Measurements from ENCODE around the gene KLHL22.

GRCh38 chr22:20459152-20459542 lies 36.4 kb downstream of the KLHL22 start:
- TF ChIP-seq CTCF (conservative IDR thresholded peaks at IDR 0.05 in 1 of 2, IDR thresholded peaks at IDR 0.05 in 1 of 2; ENCODE audit: extremely low read depth in 1 of 2, insufficient read depth in 1 of 2, low read depth in 1 of 2, low read length in 2 of 2) (no peak), EZH2 (IDR thresholded peaks at IDR 0.05; ENCODE audit: borderline replicate concordance, low read length) (no peak)

Measured in mammary epithelial cell (primary cell).